OCI-LY3 (cell line): Measurements from ENCODE around the gene CENPT.

Source experiments
- CTCF ChIP-seq: fragments of 200-600, 300-600 bp; sonication (generic); IDR thresholded peaks from 2 replicates; pipeline ENCODE4 v1.5.1; 2014; ENCODE audit warnings: antibody characterized with exemption, low read length, low read depth
- EZH2phosphoT487 ChIP-seq: fragments of 200-600 bp; shearing (Covaris generic); IDR thresholded peaks from 2 replicates; pipeline ENCODE4 v1.6.1; 2018; ENCODE audit warnings: antibody characterized with exemption, mixed run types, low read depth

- TF ChIP-seq CTCF (no peak), EZH2phosphoT487 (no peak)
Observed at GRCh38 chr16:67811899-67812298, 35.6 kb downstream of the CENPT start.
